Islet of Langerhans (tissue), 1 donor: ENCODE results near the gene APOL4.
"Not testable (repeated sequence)": the region's sequence is repeated elsewhere in the genome, so short reads cannot be mapped to it uniquely, and the experiment has no call there.

Experiments
- FAIRE-seq: peaks from one replicate; lab custom pipeline; 2011; peaks lifted over from hg19 to GRCh38; lab: Jason Lieb, UNC

APOL4 gene, protein sequence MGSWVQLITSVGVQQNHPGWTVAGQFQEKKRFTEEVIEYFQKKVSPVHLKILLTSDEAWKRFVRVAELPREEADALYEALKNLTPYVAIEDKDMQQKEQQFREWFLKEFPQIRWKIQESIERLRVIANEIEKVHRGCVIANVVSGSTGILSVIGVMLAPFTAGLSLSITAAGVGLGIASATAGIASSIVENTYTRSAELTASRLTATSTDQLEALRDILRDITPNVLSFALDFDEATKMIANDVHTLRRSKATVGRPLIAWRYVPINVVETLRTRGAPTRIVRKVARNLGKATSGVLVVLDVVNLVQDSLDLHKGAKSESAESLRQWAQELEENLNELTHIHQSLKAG

GRCh38 chr22:36201630-36202319 lies at the start of gene APOL4:
TSS of gene APOL4 (minus strand) at chr22:36201809. CDS start at chr22:36201734, 75 bp downstream.
- FAIRE-seq, result no peak

DNA sequence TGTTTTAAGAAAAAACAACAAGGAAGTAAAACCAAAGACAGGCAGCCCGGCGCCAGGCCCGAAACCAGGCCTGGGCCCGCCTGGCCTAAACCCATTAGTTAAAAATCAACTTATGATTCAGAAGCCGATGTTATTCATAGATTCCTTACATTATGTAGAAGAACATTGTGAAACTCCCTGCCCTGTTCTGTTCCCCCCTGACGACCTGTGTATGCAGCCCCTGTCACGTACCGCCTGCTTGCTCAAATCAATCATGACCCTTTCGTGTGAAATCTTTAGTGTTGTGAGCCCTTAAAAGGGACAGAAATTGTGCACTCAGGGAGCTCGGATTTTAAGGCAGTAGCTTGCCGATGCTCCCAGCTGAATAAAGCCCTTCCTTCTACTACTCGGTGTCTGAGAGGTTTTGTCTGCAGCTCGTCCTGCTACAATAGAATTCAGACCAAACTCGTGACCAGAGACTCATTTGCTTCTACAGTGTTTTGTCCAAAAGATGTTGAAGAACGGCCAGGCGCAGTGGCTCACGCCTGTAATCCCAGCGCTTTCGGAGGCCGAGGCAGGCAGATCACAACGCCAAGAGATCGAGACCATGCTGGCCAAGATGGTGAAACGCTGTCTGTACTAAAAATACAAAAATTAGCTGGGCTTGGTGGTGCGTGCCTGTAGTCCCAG lies 48.8 kb upstream of the APOL4 start:
- FAIRE-seq, result not testable (repeated sequence)

DNA sequence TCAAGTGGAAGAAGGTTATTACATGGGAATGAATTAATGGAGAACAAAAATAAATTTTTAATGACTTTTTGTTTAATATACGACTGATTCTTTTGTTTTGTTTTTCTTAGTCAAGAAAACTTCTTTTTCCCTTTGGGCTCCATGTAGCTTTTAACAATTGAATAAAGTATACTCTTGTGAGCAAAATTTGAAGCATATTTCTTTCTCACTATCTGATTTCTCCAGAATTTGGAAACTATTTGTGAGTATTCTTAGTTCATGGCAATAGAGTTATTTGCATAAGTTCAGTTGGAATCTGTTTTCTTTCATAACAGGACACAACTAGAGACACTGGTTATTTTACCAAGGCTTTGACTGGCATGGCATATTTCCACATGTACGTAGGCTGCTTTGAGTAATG lies 47.6 kb upstream of the APOL4 start:
- FAIRE-seq, result no peak

DNA sequence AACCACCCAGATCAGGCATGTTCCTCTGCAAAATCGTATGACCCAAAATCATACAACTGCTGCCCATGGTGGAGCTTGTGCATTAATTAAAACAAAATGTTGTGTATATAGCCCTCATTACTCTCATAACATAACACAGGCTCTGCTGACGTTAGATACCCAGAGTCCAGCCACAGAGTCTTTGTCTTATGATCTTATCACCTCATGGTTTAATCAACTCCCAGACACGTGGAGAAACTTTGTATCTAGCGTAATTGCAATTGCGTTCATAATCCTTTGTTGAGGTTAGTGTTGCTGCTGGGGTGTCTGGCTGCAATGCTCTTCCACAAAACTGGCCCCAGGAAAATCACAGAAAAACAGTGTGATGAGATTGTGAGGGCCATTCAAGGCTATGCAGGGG lies 46.3 kb upstream of the APOL4 start:
- FAIRE-seq, result no peak

DNA sequence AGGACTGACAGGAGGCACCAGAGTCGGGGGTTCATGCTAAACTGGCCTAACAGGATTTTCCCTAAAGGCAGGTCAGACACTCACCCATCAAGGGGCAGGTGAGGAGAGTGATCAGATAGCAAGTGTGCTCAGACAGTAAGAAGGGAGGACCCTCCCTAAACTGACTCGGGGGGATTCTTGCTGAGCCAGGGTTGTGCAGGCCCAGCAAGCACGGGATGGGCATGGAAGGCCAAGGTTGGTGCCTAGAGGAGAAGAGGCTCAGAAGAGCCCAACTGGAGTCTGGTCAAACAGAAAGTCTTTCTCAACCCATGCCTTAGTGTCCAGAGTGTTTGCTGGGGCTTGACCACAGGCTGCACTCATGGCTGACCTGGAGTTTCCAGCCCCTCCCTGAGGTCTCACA lies 45.1 kb upstream of the APOL4 start:
- FAIRE-seq, result no peak

GRCh38 chr22:36245805-36246356 lies 44.3 kb upstream of the APOL4 start:
- no peak for FAIRE-seq

- FAIRE-seq, result no peak
Measured at GRCh38 chr22:36244522-36245391, 43.1 kb upstream of the APOL4 start.

DNA sequence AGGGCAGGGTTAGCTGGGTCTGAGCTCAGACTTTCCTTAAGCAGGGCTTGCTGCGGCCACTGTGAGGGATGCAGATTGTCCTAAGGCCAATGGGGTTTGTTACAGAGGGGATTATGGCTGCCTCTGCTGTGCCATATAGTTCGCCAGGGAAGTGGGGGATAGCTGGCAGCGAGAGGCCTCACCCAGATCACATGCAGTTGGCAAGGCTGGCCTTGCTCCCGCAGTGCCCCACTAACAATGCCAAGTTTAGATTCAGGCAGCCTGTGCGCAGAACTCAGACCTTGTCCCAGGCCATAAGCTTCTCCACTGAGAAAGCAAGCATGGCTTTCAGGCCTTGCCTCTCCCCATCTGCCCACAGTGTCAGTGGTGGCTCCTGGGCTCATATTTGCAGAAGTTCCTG lies 42.4 kb upstream of the APOL4 start:
- no peak for FAIRE-seq

DNA sequence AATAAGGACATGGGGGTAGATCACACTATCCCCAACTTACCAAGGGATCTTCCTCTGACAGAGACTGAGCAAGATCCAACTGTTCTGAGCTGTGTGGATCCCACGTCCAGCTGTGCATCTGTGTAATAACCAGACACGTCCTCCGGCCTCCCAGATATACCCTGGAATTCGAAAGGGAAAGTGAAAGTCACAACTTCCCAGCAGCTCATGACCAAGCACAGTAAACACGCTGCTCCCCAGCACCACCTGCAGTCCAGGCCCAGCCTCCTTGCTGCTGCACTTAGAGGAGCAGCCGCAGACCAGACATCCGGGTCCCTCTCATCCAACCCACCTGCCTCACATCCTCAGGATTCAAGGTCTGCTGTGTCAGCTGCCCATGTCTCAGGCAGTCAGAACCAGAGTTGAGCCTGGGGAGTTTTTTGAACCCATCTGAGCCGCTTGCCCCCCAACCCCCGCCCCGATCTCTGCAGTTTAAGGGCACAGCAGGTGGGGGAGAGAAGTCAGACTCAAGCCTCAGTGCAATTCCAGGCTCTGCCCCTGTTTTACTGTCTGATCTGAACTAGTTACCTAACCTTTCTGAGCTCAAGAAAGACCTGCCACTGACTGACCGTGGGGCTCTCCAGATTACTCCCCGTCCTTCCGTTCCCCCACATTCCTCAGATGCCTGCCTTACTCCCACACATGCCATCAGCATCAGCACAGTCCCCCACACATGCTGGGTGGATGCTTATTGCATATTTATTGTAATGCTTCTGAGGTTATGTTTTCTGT lies 38.0 kb upstream of the APOL4 start, which contains the start of gene APOL2:
TSS of gene APOL2 (minus strand) at position 127 of the 771 bp plus-strand sequence. CDS start 6,365 bp downstream, outside the sequence.
- FAIRE-seq, result peak; percentile 93

GRCh38 chr22:36239150-36239400 lies 37.5 kb upstream of the APOL4 start:
- FAIRE-seq, result no peak

DNA sequence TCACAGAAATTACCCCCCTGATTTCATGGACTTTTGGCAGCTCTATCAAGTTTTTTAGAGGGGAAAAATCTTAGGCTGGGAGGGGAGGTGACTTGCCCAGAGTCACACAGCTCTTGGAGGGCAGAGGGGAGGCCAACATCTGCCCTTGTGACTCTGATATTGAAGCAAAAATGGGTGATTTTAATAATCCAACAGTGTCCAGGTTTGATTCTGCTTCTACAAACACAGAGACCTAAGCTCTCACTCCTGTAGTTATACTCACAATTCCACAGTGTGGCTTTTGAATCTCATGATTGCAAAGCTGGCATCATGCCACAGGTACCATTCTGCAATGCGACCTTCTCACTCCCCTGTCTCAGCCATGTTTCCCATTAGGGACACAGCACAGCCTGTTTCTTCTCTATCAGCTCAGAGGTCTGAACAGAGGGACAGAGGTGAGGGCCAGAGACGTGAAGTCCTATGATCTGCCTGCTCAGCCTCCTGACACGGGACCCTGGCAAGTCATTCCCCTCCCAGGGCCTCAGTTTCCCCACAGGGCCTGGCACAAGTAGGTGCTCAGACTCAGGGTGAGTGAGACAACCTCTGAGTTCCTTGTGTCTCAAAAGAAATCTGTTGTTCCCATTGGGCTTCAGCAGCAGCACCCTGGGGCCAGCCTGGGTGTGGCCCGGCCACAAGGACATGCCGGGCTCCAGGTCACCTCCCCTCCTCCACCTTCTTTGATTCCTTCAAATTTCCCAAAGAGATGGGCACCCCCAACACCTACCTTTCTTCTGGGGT lies 37.0 kb upstream of the APOL4 start:
- FAIRE-seq, result no peak

DNA sequence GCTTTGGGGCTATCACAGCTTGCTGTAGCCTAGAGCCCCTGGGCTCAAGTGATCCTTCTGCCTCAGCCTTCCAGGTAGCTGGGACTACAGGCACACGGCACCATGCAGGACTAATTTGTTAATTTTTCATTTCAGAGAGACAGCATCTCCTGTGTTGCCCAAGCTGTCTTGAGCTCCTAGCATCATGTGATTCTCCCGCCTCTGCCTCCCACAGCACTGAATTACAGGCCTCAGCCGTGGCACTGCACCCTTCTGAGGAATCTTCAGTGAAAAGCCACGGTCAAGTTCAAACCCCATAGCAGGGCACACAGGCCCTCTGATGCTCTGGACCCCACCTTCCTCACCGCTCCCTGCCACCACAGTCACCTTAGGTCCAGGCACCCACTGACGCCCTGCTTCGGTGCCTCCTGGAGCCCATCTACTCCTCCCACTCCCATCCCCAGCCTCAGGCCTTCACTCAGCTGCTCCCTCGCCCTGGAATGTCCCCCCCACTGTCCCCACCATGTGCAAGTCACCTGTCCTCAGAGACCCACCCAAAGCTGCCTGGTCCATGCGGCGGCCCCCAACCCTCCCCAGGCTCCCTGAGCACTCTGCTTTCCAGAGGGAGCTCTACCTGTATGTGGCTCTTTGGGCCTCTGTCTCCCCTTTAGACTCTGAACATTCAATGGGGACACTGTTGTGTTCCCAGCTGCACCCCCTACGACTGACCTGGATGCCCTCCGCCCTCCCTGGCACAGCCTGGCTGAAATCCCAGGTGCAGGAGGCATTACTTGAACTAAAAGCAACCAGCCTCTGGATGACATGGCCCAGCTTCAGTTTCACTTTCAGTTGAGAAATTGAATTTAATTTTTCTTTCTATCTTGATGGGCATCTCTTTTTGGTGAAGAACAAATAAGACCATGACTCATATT lies 36.1 kb upstream of the APOL4 start:
- no peak for FAIRE-seq

DNA sequence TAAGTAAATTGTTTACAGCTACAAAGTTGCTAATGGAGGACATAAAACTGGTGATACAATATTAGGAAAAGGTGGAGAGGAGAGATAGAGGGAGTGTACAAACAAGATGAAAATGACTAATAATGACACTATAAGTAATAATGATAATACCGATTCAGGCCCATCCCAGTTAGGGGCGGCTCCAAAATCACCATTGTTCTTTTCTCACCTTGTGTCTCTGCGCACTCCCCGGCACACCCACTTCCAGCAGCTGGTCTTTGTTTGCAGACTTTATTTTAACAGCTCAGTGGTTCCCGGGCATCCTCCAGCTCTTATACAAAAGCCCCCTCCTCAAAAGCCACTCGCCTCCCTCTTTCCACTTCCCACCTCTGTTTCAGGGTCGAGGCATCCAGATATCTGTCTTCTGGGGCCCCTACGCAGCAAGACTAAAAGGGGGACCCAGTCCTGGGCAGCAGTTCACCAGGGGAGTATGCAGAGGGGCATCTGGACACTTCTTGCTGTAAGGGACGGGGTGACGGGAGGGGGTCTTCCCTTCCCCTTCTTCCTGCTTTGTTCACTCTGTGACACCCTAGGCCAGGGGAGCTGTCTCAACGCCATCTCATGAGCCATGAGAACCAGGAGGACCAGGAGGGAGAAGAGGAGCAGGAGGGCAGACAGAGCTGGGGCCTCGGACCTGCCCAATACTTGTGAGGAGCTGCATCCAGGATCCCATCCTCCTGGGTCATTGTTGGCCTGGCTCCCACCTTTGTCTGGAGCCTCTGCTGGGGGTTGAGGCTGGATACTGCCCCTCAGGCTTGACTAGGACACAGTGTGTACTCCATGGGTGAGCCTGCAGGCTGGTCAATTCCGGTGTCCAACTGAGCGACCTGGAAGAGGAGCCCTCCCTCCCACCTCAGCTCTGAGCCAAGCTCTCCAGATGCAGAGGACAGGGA lies 35.0 kb upstream of the APOL4 start:
- FAIRE-seq, result no peak

- no peak for FAIRE-seq
Measured at GRCh38 chr22:36235585-36235984, 34.0 kb upstream of the APOL4 start.

- FAIRE-seq, result no peak
Measured at GRCh38 chr22:36234919-36235318, 33.3 kb upstream of the APOL4 start.

DNA sequence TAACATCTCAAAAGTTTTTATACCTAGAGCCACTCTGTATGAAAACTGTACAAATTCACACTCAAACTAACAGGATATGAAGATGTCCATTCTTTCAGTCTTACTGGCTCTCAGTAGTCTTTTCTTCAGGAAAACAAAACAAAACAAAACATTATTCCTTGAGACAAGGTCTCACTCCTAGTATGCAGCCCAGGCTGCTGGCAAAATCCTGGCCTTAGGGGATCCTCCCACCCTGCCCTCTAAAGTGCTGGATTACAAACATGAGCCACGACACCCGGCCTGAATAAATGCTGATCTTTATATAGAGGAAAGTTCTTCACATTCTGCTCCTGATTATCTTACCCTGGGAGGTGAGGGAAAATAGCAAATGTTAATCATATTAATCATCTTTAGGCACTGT lies 32.6 kb upstream of the APOL4 start:
- FAIRE-seq, result no peak

- no peak for FAIRE-seq
Measured at GRCh38 chr22:36233796-36234195, 32.2 kb upstream of the APOL4 start.

DNA sequence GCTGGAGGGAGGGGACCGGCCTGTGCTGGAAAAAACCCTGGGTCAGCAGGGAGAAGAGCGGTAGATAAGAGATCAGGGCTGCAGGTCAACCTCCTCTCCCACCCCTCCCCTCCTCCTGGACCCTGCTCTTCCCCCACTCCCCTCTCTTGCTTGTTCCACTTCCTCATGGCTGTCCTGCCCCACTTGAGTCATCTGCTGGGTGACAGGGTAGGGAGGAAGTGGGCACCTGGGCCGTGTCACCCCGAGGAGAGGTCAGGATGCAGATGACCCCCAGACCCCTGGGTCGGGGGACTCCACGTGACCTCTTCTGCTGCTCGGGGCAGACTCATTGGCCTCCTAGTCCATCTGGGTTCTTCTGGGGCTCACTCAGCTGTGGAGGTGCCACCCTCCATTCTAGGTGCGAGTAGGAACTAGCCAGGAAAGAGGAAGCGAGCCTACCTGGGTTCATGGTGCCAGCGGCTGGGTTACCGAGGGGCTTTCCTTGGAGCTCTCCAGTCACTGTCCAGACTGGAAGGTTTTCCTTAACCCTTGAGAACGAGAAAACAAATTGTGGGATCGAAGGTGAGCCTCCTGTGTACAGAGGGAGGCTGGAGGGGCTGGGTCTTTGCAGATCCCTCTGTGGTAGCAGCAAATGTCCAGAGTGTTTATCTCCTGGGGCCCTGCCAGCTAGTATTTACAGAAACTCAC lies 31.2 kb upstream of the APOL4 start:
- no peak for FAIRE-seq
